NCI-H1105 treated with DMSO at 0.1 percent for 48 hours (cell line): ENCODE measurements around the gene SH3GL3.
A peak's percentile ranks its signal among the peaks of the same experiment; 100 is the strongest.

ENCODE experiments used
- DNase-seq: peaks from one replicate; lab custom pipeline; 2025; lab: John Stamatoyannopoulos, UW

Gene SH3GL3

GRCh38 chr15:83446904-83447709 is at the start of gene SH3GL3:
Gene SH3GL3, plus strand, starts transcription at chr15:83447341. Its CDS starts 193 bp downstream, at chr15:83447534.
- peak; percentile 18 for DNase-seq

GRCh38 chr15:83398626-83399025 is 48.5 kb upstream of the SH3GL3 start:
- DNase-seq = no peak

GRCh38 chr15:83404121-83404520 is 43.0 kb upstream of the SH3GL3 start:
- no peak for DNase-seq

- DNase-seq = no peak
These were observed 36.6 kb upstream of the SH3GL3 start for GRCh38 chr15:83410532-83410931.

GRCh38 chr15:83413054-83413719 is 34.0 kb upstream of the SH3GL3 start:
- DNase-seq = no peak

GRCh38 chr15:83422081-83422480 is 25.1 kb upstream of the SH3GL3 start:
- DNase-seq = no peak

- no peak for DNase-seq
These were observed 24.6 kb upstream of the SH3GL3 start for GRCh38 chr15:83422541-83422940.

- DNase-seq = no peak
These were observed 23.0 kb upstream of the SH3GL3 start for GRCh38 chr15:83424101-83424500.

GRCh38 chr15:83430441-83430840 is 16.7 kb upstream of the SH3GL3 start:
- DNase-seq = no peak

- no peak for DNase-seq
These were observed 15.6 kb upstream of the SH3GL3 start for GRCh38 chr15:83431521-83431920.

- no peak for DNase-seq
These were observed 11.9 kb upstream of the SH3GL3 start for GRCh38 chr15:83435202-83435601.

GRCh38 chr15:83435782-83436181 is 11.4 kb upstream of the SH3GL3 start:
- DNase-seq = no peak

GRCh38 chr15:83436513-83437158 is 10.5 kb upstream of the SH3GL3 start:
- peak; percentile 22 for DNase-seq

GRCh38 chr15:83443076-83443847 is 3.9 kb upstream of the SH3GL3 start:
- DNase-seq = no peak

GRCh38 chr15:83444936-83445335 is 2.2 kb upstream of the SH3GL3 start:
- DNase-seq = no peak

- no peak for DNase-seq
These were observed 1.5 kb upstream of the SH3GL3 start for GRCh38 chr15:83445643-83446042.

- DNase-seq = no peak
These were observed 724 bp upstream of the SH3GL3 start for GRCh38 chr15:83446417-83446816.

GRCh38 chr15:83449250-83449671 is 2.1 kb downstream of the SH3GL3 start:
- DNase-seq = no peak

- no peak for DNase-seq
These were observed 2.9 kb downstream of the SH3GL3 start for GRCh38 chr15:83449937-83450506.

GRCh38 chr15:83457149-83457548 is 10.0 kb downstream of the SH3GL3 start:
- DNase-seq = no peak

GRCh38 chr15:83458381-83458780 is 11.2 kb downstream of the SH3GL3 start:
- no peak for DNase-seq

GRCh38 chr15:83462026-83462425 is 14.9 kb downstream of the SH3GL3 start:
- no peak for DNase-seq
